ENCODE results near the gene AP3S1.

AP3S1 gene

GRCh38 chr5:115847290-115847689 is 5.6 kb downstream of the AP3S1 start:
- TF ChIP-seq CTCF (IDR thresholded peaks at IDR 0.05; ENCODE audit: extremely low read depth, insufficient read depth, missing control alignments) = no peak
- in situ Hi-C loops (cut with MboI; ENCODE audit: low pct_unique_long_range_greater_than_20kb, low sequenced_read_pairs, unreplicated experiment) = loop anchor here (10.0 to 25.0 kb wide), 2 partner anchors 215 to 222 kb away; partner anchors contain the start of gene TMED7

GRCh38 chr5:115849258-115849798 is 7.6 kb downstream of the AP3S1 start:
- DNase-seq (ENCODE audit: low spot score) = no peak
- in situ Hi-C loops (cut with MboI; ENCODE audit: low pct_unique_long_range_greater_than_20kb, low sequenced_read_pairs, unreplicated experiment) = loop anchor here (10.0 to 25.0 kb wide), 2 partner anchors 213 to 225 kb away; partner anchors contain the start of gene TMED7
- no peak for TF ChIP-seq CTCF (IDR thresholded peaks at IDR 0.05; ENCODE audit: extremely low read depth, insufficient read depth, missing control alignments)

More at GRCh38 chr5:115847290-115847689, 5.6 kb downstream of the AP3S1 start:
- DNase-seq (ENCODE audit: low spot score) = no peak

DNA sequence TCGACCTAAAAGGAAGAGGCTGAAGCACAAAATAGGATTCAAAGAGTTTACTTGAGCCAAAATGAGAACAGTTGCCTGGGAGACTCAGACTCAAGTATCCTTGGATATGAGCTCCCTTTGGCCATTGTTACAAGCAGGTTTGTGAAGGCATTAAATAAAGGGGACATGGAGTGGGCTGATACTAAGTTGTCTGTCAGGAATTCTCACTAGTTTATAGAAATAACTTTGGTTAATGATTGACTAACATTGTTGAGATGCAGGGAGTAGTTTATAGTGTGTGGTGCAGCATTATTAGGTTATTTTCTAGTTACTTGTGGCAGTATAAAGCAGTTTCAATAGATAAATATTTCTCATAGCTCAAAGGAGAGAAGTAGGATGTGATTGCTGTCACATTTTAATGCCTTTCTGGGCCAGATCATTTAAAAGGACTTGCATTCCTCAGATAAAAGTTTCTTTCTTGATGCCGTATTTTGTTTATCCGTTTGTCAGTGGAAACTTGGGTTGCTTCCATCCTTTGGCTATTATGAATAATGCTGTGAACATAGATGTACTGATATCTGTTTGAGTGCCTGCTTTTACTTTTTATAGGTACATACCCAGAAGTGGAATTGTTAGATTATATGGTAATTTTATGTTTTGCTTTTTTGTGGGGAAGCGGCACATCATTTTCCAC is 9.1 kb downstream of the AP3S1 start:
- no peak for TF ChIP-seq CTCF (IDR thresholded peaks at IDR 0.05; ENCODE audit: extremely low read depth, insufficient read depth, missing control alignments)
- in situ Hi-C loops (cut with MboI; ENCODE audit: low pct_unique_long_range_greater_than_20kb, low sequenced_read_pairs, unreplicated experiment) = no loop called here
- DNase-seq (ENCODE audit: low spot score) = no peak

GRCh38 chr5:115854139-115854538 is 12.4 kb downstream of the AP3S1 start:
- no peak for TF ChIP-seq CTCF (IDR thresholded peaks at IDR 0.05; ENCODE audit: extremely low read depth, insufficient read depth, missing control alignments)
- no peak for DNase-seq (ENCODE audit: low spot score)
- in situ Hi-C loops (cut with MboI; ENCODE audit: low pct_unique_long_range_greater_than_20kb, low sequenced_read_pairs, unreplicated experiment) = no loop called here

DNA sequence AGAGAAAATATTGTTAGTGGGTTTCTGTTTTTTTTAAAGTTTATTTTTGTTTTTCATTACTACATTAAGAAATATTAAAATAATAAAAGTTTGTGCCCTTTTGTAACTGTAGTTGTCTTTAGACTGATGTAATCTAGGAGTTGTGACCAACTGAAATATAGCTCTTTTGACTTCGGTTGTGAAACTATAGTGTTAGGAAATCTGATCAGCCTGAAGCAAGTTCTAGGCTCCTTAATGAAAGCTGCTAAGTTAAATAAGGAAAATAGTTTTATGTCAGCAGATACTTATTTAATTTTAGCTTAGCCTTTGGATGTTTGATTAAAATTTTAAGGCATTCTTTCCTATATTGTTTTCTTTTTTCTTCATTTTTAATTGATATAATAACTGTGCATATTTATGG is 14.2 kb downstream of the AP3S1 start:
- in situ Hi-C loops (cut with MboI; ENCODE audit: low pct_unique_long_range_greater_than_20kb, low sequenced_read_pairs, unreplicated experiment) = no loop called here
- no peak for TF ChIP-seq CTCF (IDR thresholded peaks at IDR 0.05; ENCODE audit: extremely low read depth, insufficient read depth, missing control alignments)
- DNase-seq (ENCODE audit: low spot score) = no peak

DNA sequence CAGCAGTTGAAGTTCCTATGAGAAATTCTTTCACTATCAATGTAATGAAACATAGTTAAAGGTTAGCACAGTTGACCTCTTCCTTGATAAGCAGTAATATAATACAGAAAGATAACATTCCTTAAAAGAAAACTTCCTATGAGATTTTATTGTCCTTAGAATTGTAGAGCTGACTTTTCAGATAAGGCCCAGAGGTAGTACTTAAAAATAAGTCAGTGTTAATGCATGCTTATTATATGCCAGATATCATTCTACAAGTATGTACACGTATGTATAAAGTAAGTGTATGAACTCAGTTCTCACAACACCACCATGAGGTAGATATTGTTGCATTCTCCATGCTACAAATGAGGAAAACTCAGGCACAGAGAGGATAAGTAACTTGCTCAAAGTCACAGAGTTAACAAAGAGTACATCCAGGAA is 15.3 kb downstream of the AP3S1 start:
- in situ Hi-C loops (cut with MboI; ENCODE audit: low pct_unique_long_range_greater_than_20kb, low sequenced_read_pairs, unreplicated experiment) = no loop called here
- no peak for DNase-seq (ENCODE audit: low spot score)
- TF ChIP-seq CTCF (IDR thresholded peaks at IDR 0.05; ENCODE audit: extremely low read depth, insufficient read depth, missing control alignments) = no peak
